Activated CD8-positive, alpha-beta memory T cell treated with anti-CD3 and anti-CD28 coated beads, Interleukin-2, amount 50 U/mL, for 4 hours (primary cell): ENCODE measurements around the gene ACAD11.
"Not testable (repeated sequence)": the region's sequence is repeated elsewhere in the genome, so short reads cannot be mapped to it uniquely, and the experiment has no call there.

Experiments used
- DNase-seq: peaks from one replicate; pipeline ENCODE4 v3.0.0-alpha.2; 2020

ACAD11 gene

DNA sequence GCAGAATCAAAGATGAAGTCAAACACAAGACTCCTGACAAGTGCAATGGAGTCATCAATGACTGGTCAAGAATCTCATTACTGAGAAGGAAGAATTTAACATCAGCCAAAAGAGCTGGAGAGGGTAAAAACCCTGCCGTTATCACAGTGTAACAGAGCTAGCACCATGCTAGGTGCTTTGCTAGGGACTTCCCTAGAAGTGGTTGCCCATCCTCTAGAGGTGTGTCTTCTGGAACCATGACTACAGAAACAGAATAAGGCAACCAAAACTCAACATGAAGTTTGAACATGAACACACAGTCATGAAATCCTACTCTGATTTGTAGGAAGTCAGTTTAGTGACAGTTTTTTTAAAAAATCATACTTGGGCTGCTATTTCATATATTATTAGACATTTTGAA, 9.5 kb downstream of the ACAD11 start:
- no peak for DNase-seq

DNA sequence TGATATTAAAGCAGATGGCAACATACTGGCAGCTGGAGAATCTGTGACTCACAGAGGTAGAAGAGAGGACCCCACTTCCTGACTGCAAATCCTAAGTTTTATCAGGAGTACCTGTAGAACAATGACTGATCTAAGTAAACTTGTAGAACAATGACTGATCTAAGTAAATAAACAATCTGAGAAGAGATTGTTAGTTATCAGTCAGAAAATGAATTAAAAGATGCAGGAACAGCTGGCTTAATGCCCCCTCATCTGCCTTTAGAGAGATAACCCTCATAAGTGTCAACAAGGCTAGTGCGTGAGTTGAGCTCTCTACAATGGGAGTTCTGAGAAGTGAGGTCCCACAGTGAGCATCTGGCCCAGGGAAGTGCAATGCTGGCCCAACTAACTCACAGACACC, 14.6 kb downstream of the ACAD11 start:
- DNase-seq = no peak

DNA sequence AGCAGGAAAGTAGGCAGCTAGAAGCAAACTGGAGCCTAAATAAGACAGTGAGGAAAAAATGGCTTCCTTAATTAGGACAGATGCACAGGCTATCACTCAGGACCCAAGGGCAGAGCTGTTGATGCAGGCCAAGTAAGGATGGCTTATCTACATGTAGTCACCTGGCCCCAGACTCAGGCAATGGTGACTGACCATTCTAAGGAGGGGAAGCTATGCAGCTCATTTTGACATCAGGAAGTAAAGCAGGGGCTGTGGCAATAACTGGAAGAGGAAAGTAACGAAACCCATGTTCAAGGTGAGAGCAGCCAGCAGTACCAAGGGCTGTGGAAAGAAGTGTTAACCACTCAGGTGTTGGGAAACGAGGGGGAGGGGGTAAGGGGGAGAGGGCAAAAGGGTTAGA, 16.2 kb downstream of the ACAD11 start:
- no peak for DNase-seq

DNA sequence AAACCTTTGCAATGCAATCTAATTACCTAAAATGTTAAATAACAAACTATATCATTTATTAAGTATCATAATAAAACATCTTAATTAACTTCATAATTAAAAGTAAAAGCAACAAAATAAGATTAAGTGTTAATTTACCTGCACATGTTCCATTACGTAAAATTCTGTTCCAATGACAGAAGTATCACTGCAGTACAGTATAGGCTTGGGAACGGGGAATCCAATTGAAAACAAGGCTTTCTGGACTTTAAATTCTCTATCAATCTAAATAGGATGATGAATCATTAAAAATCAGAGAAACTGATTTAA, 17.1 kb downstream of the ACAD11 start:
- no peak for DNase-seq

DNA sequence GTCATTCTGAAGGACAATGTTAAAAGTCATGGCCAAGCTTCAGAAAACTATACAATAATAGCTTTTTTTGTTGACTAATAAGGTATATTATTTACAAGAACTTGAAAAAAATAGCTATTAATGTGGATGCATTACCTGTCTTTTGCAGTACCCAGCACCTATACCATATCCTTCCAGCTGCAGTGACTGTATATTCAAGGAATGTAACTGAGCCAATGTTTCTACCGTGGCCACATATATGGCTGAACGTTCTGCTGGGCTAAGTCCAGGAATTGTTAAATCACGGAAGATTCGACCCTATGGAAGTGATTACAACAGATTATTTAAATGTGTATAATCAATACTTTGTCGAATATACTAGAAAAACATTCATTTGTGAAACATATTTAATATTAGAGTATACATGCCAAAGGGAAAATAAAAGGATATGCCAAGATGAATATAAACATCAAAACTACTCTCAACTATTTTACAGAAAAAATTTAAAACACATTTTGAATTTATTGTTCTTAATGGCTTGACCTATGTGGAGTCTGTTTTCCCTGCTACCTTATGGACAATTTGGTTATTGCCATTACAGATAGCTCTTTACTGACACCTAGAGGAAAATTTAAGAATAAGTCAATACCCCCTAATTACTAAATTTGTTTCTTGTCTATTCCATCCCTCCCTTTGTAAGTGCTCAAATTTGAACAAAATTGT, 17.6 kb downstream of the ACAD11 start:
- no peak for DNase-seq

DNA sequence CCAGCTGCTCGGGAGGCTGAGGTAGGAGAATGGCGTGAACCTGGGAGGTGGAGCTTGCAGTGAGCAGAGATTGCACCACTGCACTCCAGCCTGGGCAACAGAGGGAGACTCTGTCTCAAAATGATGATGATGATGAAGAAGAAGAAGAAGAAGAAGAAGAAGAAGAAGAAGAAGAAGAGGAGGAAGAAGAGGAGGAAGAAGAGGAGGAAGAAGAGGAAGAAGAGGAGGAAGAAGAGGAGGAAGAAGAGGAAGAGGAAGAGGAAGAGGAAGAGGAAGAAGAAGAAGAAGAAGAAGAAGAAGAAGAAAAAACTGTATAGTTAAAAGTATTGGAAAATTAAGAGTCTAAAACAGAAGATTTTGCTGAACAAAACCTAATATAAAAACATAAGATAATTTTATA, 18.2 kb downstream of the ACAD11 start:
- not testable (repeated sequence) for DNase-seq

DNA sequence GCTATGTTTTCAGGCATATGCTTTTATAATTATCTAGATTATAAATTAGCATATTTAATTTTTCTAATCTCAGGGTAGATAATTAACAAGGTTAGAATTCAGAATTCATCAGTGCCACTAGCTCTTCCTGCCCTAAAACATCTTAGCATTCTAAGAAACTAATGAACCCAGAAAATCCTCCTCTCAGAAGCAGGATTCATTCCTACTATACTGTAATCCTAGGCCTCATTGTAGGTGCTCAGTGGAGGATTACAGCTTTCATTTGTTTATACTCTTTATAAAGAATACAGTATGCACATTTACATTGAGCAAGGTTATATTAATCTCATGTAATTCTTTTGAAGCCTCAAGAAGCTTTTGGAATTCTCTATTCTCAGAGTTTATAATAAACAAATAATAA, 20.9 kb downstream of the ACAD11 start:
- DNase-seq = no peak

DNA sequence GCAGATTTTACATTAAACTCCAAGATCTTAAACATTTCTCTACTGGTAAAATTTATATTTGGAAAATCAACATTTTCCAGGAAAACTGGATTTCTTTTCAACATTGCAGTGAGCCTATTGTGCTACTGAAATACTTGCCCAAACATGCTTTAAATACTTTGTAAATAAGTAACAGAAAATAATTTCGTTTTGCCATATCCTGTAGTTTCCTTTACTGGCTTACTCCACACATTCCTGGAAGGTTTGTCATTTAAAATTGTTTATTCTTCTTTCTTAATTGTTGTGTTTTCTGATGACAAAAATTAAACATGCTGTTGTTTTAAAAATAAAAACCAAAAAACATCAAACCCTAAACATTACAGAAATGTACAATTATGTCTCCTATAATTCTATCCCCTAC, 22.0 kb downstream of the ACAD11 start:
- no peak for DNase-seq

DNA sequence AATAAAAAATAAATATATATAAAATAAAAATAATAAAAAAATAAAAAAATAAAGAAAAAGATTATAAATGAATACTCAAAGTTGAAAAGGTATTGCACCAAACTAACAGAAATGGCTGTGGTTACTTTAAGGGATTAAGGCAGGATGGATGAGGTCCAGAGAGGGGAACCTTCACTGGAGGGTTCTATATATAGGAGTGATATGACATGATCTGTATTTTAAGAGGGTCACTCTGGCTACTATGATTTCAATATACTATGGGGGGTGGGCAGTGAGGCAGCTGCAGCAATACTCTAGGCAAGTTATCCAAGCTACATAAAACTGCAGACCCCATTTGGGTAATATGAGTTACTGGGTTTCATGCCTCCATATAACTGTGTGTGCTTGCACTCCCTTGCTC, 24.6 kb downstream of the ACAD11 start:
- no peak for DNase-seq

DNA sequence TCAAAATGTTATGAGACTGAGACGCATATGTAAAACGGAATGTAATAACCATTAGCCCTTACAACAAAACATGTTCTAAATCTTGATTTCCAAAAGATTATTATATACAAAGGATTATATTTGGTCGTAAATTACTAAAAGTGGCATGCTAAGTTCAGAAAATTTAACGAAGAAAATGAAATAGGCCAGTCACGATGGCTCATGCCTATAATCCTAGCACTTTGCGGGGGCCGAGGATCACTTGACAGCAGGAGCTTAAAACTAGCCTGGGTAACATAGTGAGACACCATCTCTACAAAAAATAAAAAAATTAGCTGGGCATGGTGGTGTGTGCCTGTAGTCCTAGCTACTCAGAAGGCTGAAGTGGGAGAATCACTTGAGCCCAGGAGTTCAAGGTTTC, 29.0 kb downstream of the ACAD11 start:
- DNase-seq = no peak

DNA sequence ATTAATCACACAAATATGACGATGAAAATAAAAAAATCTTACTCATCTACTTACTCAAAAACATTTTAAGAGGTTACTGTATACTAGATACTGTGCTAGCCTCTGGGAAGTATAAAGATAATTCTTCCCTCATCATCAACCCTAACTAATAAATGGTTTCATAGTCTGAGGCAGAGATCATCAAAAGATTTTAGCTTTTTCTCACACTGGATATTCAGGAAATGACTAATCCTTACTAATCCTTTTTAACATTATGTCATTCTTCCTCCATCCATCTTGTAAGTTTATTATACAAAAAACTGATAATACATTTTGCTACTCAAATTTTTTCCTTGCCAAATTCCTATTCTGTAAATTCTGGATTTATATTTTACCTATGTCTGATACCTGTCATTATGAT, 29.7 kb downstream of the ACAD11 start:
- DNase-seq = no peak

DNA sequence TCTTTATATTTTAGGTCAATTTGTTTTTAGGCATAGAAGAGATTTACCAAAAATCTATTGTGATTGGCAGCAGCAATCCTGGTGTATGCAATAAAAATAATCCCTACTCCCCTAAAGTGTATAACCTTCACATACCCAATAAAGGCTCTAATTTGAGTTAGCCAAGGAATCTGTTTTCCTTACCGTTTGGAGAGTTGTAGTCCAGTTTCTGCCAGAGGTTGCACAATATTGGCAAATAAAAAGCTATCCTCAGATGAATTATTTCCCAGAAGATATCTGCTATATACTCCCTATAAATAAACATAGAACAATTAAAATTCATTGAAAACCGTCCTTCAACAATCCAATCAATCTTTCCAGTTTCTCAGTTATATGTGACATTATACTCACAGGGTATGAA, 31.5 kb downstream of the ACAD11 start:
- DNase-seq = no peak

DNA sequence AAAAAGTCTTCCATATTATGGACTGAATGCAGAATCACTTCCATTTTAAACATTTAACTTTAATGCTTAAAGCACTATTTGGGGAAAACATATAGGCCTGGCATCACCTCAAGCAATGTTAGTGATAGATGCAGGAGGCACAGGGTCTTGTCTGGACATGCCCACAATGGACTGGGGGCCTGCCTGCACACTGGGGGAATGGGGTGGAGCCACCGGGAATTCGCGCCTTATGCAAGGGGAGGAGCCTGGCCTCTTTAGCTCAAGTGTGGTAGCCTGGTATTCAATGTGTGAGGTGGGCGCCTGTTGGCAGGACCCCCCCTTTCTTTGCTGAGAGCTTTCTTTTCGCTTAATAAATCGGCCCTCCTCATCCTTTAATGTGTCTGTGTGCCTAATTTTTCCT, 32.7 kb downstream of the ACAD11 start:
- DNase-seq = no peak

DNA sequence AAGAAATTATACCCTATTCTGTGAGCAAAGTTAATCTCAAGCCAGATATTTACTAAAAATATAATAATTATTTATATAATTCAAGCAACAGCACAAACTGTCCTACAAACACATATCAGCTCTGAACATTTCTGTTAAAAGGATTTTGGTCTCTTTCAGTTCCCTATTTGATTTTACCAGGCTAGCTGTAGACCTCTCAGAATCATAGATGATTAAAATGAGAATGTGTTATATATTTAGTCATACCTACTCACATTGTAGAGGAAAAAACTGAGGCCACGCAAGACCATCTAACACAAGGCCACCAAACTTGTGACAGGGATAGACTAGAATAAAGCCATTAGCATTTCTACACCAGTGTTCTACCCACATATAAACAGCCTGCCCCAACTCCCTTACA, 34.0 kb downstream of the ACAD11 start:
- DNase-seq = no peak

DNA sequence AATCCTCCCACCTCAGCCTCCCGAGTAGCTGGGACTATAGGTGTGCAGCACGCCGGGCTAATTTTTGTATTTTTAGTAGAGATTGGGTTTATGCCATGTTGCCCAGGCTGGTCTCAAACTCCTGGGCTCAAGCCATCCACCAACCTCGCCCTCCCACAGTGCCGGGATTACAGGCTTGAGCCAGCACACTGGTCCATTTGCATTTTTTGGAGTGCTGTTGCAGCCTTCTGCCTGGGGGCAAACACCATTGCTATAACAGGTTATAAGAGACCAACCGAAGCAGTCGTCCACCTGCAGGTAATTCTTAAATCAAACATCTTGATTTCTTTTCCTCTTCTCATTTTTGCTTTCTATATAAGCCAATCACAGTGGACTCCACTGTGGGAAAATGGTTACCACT, 34.8 kb downstream of the ACAD11 start:
- no peak for DNase-seq

DNA sequence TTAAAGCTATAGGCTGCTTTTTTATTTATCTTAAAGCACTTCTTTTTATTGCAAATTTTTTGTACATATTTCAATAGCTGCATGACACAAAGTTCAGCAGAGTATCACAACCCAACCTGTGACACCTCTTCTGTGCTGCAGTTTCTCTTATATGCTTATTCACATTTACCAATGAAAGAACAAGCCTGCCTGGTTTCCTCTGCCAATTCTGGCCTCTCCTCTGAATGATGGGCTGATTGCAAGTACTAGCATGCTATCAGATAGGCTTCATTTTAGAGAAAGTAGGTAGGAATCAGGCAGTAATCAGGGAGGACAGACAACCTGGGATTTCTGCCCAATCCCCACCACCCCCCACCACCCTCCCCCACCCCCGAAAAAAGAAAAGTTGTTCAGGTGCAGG, 36.0 kb downstream of the ACAD11 start:
- DNase-seq = no peak

DNA sequence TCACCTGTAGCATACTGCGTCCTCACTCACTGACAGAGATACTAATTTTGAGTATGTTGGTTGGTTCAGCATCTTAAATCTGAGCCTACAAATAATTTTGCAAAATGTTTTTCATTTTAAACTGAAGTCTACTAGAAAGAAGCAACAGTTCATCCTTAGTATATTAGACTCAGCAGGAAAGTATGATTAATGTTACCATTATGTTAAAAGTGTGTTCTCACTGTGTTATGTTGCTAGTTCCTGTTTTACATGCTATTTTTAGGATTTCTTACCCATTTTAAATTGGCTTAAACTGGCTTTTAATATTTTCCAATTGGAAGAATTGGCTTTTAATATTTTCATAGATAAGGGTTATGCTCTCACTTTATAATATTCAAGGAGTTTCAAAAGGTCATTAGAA, 36.8 kb downstream of the ACAD11 start:
- no peak for DNase-seq

DNA sequence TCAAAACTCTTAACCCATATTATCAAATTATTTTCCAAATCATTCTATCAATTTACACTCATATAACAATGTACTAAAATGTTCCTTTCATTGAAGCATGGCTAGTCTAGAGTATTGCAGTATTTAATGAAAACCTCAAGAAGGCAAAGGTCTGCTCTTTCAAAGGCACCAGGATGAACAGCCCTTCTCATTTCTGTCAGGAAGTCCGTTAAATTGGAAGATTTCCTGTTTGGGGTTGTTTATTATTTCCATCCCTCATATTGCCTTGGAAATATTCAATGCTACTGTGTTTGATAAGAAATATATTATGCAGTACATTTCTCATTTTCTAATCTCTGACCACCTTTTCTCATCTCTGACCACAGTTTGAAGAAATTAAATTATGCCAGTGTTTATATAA, 37.5 kb downstream of the ACAD11 start:
- no peak for DNase-seq

DNA sequence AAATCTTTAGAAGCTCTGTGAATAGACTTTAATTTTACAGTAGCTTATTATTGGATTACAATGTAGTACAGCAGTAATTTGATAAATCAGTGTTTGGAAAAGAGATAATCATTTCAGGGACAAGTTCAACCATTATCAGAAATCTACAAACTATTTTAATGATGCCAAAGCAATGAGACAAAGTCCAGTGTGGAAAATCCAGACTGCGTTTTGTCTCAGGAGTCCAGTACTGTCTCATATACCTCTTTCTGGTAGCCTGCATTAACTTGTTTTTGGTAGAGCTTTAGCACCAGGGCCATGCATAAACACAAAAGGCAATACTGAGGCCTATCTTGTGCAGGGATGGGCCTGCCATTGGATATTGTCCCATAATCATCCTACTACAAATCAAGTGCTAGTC, 42.8 kb downstream of the ACAD11 start:
- no peak for DNase-seq

DNA sequence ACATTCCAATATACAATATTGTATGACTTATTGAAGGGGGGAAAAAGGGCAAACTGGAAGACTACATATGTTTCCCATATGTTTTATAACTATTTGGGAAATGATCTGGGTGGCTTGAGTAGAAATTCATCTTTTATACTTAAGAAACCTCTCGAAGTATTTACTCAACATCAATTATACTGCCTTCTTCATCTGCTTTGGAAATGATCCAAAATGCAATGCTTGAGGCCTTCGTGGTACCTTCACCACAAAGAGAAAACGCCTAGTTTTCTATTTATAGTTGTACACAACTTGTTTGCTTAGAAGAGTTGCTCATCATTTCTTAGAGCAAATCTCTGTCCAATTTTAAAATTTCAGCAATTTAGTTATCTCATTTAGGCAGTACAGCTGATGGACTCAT, 43.7 kb downstream of the ACAD11 start:
- no peak for DNase-seq

DNA sequence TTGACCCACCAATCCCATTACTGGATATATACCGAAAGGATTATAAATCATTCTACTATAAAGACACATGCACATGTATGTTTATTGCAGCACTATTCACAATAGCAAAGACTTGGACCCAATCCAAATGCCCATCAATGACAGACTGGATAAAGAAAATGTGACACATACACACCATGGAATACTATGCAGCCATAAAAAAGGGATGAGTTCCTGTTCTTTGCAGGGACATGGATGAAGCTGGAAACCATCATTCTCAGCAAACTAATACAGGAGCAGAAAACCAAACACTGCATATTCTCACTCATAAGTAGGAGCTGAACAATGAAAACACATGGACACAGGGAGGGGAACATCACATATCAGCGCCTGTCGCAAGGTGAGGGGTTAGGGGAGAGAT, 44.3 kb downstream of the ACAD11 start:
- DNase-seq = not testable (repeated sequence)

DNA sequence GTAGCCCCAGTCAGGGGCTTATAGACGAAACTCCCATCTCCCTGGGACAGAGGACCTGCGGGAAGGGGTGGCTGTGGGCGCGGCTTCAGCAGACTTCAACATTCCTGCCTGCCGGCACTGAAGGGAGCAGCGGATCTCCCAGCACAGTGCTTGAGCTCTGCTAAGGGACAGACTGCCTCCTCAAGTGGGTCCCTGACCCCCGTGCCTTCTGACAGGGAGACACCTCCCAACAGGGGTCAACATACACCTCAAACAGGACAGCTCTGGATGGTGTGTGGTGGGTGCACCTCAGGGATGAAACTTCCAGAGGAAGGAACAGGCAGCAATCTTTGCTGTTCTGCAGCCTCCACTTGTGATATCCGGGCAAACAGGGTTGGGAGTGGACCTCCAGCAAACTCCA, 53.0 kb downstream of the ACAD11 start:
- DNase-seq = not testable (repeated sequence)

DNA sequence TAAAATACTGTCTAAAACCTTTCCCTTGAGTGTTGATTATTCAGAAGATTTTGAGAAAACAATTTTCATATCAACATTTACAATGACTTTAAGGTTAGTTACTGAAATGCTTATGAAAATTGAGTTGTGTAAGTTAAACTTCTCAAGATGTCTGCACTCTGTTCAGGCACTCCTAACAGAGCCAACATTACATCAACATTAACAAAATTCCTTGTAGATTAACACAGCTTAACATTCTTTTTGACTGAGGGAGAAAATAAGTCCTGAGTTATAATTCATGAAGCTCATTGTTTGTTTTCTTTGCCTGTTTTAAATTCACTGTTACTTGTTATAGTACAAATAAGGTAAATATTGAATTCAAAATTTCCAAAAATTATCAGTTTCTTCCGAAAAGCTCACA, 53.5 kb downstream of the ACAD11 start:
- DNase-seq = no peak

DNA sequence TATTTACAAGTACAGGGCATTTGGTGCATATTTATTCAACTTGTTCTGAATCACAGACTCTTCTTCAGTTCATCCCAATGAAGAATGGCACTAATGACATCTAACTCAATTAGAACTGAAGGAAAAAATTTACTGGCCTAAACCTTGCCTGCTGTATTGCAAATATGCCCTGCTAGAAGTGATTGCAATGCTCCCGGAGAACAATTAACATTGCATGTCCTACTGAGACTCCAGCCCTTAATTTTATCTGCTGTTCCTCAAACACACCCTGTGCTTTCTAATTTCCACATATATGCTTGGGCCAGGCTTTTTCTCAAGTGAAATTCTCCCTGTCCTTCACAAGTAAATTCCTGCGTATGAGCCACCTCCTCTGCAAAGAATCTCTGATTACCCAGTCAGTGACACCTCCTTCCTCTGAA, 54.2 kb downstream of the ACAD11 start:
- no peak for DNase-seq

DNA sequence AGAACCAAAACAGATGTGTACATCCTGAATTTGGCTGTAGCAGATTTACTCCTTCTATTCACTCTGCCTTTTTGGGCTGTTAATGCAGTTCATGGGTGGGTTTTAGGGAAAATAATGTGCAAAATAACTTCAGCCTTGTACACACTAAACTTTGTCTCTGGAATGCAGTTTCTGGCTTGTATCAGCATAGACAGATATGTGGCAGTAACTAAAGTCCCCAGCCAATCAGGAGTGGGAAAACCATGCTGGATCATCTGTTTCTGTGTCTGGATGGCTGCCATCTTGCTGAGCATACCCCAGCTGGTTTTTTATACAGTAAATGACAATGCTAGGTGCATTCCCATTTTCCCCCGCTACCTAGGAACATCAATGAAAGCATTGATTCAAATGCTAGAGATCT, 59.0 kb downstream of the ACAD11 start:
- not testable (repeated sequence) for DNase-seq

DNA sequence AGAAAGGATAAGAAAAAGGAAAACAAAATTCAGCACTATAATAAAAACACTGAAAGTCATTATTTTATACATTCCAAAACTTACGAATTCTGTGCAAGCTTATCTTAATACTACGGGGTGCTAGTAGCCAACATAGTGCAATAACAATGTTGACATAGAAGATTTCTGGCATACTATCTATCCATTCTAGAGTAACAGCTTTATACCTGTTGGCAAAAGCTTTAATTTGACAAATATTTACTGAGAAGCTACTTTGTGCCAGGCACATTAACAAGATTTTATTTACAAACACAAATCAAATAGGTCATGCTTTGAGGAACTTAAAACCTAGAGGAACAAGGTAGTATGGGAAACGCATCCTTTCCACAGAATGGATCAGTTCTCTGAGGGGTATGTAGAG, 61.4 kb downstream of the ACAD11 start:
- DNase-seq = no peak
